H9 (cell line): ENCODE measurements around the gene PIAS1. TPM values are rescaled to one million over a fixed set of nuclear protein-coding genes. Genes with fewer than 3 reads are reported as not detected.

Experiments
- DNase-seq: peaks from one replicate; pipeline ENCODE4 v3.0.0-alpha.2; 2017
- H2AFZ ChIP-seq: one replicate; pipeline ENCODE4 v1.6.1; 2013; ENCODE audit warnings: mild to moderate bottlenecking, low read length, control low read depth, moderate library complexity
- H2AK5ac ChIP-seq: 2 replicates; pipeline ENCODE4 v1.6.1; 2013; ENCODE audit warnings: low read length, control low read depth, mixed read lengths; ENCODE audit not compliant: insufficient read length
- H2BK120ac ChIP-seq: one replicate; pipeline ENCODE4 v1.6.1; 2013; ENCODE audit warnings: low read depth, mild to moderate bottlenecking, low read length, control low read depth, inconsistent platforms; ENCODE audit not compliant: poor library complexity, severe bottlenecking
- H2BK12ac ChIP-seq: 2 replicates; pipeline ENCODE4 v1.6.1; 2013; ENCODE audit warnings: low read length, control low read depth, mixed read lengths, low read depth; ENCODE audit not compliant: insufficient read length
- H2BK15ac ChIP-seq: 2 replicates; pipeline ENCODE4 v1.6.1; 2013; ENCODE audit warnings: low read depth, low read length, control low read depth
- H2BK20ac ChIP-seq: one replicate; pipeline ENCODE4 v1.6.1; 2013; ENCODE audit warnings: low read depth, mild to moderate bottlenecking, low read length, control low read depth, inconsistent platforms; ENCODE audit not compliant: poor library complexity, severe bottlenecking
- H2BK5ac ChIP-seq: 2 replicates; pipeline ENCODE4 v1.6.1; 2013; ENCODE audit warnings: low read length, control low read depth, mixed read lengths; ENCODE audit not compliant: insufficient read length
- H3K14ac ChIP-seq: 2 replicates; pipeline ENCODE4 v1.6.1; 2013; ENCODE audit warnings: low read length, control low read depth; ENCODE audit not compliant: insufficient read depth
- H3K18ac ChIP-seq: 2 replicates; pipeline ENCODE4 v1.6.1; 2013; ENCODE audit warnings: low read depth, mild to moderate bottlenecking, mixed read lengths, low read length, control low read depth; ENCODE audit not compliant: insufficient read length
- H3K23ac ChIP-seq: 2 replicates; pipeline ENCODE4 v1.6.1; 2013; ENCODE audit warnings: low read length, control low read depth, mixed read lengths, low read depth; ENCODE audit not compliant: insufficient read length
- H3K23me2 ChIP-seq: 2 replicates; pipeline ENCODE4 v1.6.1; 2013; ENCODE audit warnings: low read depth, mild to moderate bottlenecking, mixed read lengths, low read length, control low read depth; ENCODE audit not compliant: insufficient read length, poor library complexity, severe bottlenecking
- H3K27ac ChIP-seq: 2 replicates; pipeline ENCODE4 v1.5.1; 2013; ENCODE audit warnings: low read length, control low read depth, mixed read lengths, low read depth; ENCODE audit not compliant: insufficient read length
- H3K27me3 ChIP-seq: 2 replicates; pipeline ENCODE4 v1.6.1; 2013; ENCODE audit warnings: low read length, control low read depth, inconsistent platforms; ENCODE audit not compliant: insufficient read depth
- H3K4ac ChIP-seq: 2 replicates; pipeline ENCODE4 v1.6.1; 2013; ENCODE audit warnings: low read depth, mild to moderate bottlenecking, control low read depth, inconsistent platforms, low read length, moderate library complexity
- H3K4me1 ChIP-seq: 2 replicates; pipeline ENCODE4 v1.6.1; 2013; ENCODE audit warnings: low read length, control low read depth, inconsistent platforms; ENCODE audit not compliant: insufficient read depth
- H3K4me2 ChIP-seq: 2 replicates; pipeline ENCODE4 v1.6.1; 2013; ENCODE audit warnings: low read length, control low read depth, mixed read lengths; ENCODE audit not compliant: insufficient read length, insufficient read depth
- H3K56ac ChIP-seq: 2 replicates; pipeline ENCODE4 v1.6.1; 2013; ENCODE audit warnings: low read depth, mild to moderate bottlenecking, mixed read lengths, low read length, control low read depth; ENCODE audit not compliant: insufficient read length
- H3K79me1 ChIP-seq: 2 replicates; pipeline ENCODE4 v1.6.1; 2013; ENCODE audit warnings: low read depth, mild to moderate bottlenecking, moderate library complexity, low read length, control low read depth, inconsistent platforms; ENCODE audit not compliant: insufficient read depth, poor library complexity, severe bottlenecking
- H3K79me2 ChIP-seq: 2 replicates; pipeline ENCODE4 v1.6.1; 2013; ENCODE audit warnings: low read length, control low read depth, inconsistent platforms; ENCODE audit not compliant: insufficient read depth
- H3K9ac ChIP-seq: 2 replicates; pipeline ENCODE4 v1.6.1; 2013; ENCODE audit warnings: low read length, control low read depth, mixed read lengths; ENCODE audit not compliant: insufficient read length; ENCODE audit errors: extremely low read depth
- H3K9me3 ChIP-seq: one replicate; pipeline ENCODE4 v1.6.1; 2013; ENCODE audit warnings: low read depth, low read length, inconsistent platforms; ENCODE audit not compliant: control insufficient read depth
- H3T11ph ChIP-seq: one replicate; pipeline ENCODE4 v1.6.1; 2013; ENCODE audit warnings: mild to moderate bottlenecking, low read length, control low read depth, inconsistent platforms
- H4K20me1 ChIP-seq: one replicate; pipeline ENCODE4 v1.6.1; 2013; ENCODE audit not compliant: control insufficient read depth, insufficient read length, insufficient read depth
- H4K5ac ChIP-seq: 2 replicates; pipeline ENCODE4 v1.6.1; 2013; ENCODE audit warnings: low read depth, mild to moderate bottlenecking, mixed read lengths, low read length, control low read depth; ENCODE audit not compliant: insufficient read length
- H4K8ac ChIP-seq: replicated peaks from 2 replicates; pipeline ENCODE4 v1.6.1; 2013; ENCODE audit warnings: low read length, control low read depth, mixed read lengths, low read depth; ENCODE audit not compliant: insufficient read length
- H4K91ac ChIP-seq: 2 replicates; pipeline ENCODE4 v1.6.1; 2013; ENCODE audit warnings: low read depth, mild to moderate bottlenecking, moderate library complexity, mixed read lengths, low read length, control low read depth; ENCODE audit not compliant: insufficient read length
- H3K27ac Mint-ChIP-seq, 3 experiments: 2 replicates in 2 of 3; 3 replicates in 1 of 3; pipeline ENCODE4 v1.8.0; 2020 to 2021; ENCODE audit warnings: mixed read lengths in 3 of 3, mild to moderate bottlenecking in 1 of 3, moderate library complexity in 1 of 3
- H3K27me3 Mint-ChIP-seq: 2 replicates; pipeline ENCODE4 v1.8.0; 2021; ENCODE audit warnings: low read depth, mild to moderate bottlenecking, moderate library complexity, mixed read lengths
- H3K36me3 Mint-ChIP-seq, 3 experiments: 2 replicates in 2 of 3; 3 replicates in 1 of 3; pipeline ENCODE4 v1.8.0; 2020 to 2021; ENCODE audit warnings: low read depth in 3 of 3, mixed read lengths in 3 of 3; ENCODE audit not compliant: insufficient read depth in 1 of 3
- H3K4me1 Mint-ChIP-seq, 2 experiments: 2 replicates each; pipeline ENCODE4 v1.8.0; 2020; ENCODE audit warnings: mixed read lengths in 2 of 2
- H3K4me3 Mint-ChIP-seq, 2 experiments: 2 replicates in 1 of 2; 3 replicates in 1 of 2; pipeline ENCODE4 v1.8.0; 2020 to 2021; ENCODE audit warnings: mild to moderate bottlenecking in 2 of 2, mixed read lengths in 2 of 2, moderate library complexity in 1 of 2
- H3K9me3 Mint-ChIP-seq, 2 experiments: 2 replicates in 1 of 2; 3 replicates in 1 of 2; pipeline ENCODE4 v1.8.0; 2020; ENCODE audit warnings: mild to moderate bottlenecking in 2 of 2, mixed read lengths in 2 of 2, moderate library complexity in 1 of 2
- WGBS: extraction: QIAGEN DNeasy Blood & Tissue Kit; methylation state at CpG from one replicate; pipeline ENCODE4 v1.1.7; 2013; ENCODE audit warnings: missing lambda C conversion rate, low lambda C conversion rate, mixed read lengths; ENCODE audit not compliant: insufficient read length; ENCODE audit errors: extremely low coverage; 5-methylcytosine and 5-hydroxymethylcytosine counted together
- total RNA-seq: library from RNA; stranded (reverse); gene quantifications from 2 replicates; pipeline ENCODE4 v1.2.1, GENCODE V29; 2021
- TF ChIP-seq, protein P1 (sequence below): fragments of 200-600 bp; sonication (generic); conservative IDR thresholded peaks from 3 replicates; pipeline ENCODE4 v1.8.0; 2021; ENCODE audit warnings: antibody characterized with exemption, mild to moderate bottlenecking

Gene PIAS1
- total RNA-seq, 1 experiment from 2014 or later = 31.1 TPM

DNA sequence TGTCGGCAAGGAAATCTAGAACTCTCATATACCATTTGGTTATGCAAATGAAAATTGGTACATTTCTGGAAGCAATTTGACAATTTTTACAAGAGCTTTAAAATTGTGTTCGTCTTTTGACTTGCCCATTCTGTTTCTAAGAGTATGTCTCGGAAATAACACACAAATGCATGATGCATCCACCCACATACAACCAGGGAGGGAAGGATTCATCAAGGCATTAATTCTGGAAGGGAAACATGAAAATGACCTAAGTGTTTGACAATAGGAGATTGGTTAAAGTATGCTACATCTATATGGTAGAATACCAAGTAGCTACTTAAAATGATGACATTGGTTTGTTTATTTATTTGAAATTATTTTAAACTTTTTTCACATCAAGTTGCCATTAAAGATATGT, 58.6 kb downstream of the PIAS1 start:
- H3K9me3 ChIP-seq = no peaks in the 10 kb centered on the region
- no peaks in the 10 kb centered on the region for H3K23me2 ChIP-seq
- H2BK12ac ChIP-seq = no peak overlapping the region
- no peak overlapping the region for H4K91ac ChIP-seq
- H3K27me3 ChIP-seq = no peaks in the 10 kb centered on the region
- no peak overlapping the region for H2BK5ac ChIP-seq
- no peak for DNase-seq
- no peak overlapping the region for H4K8ac ChIP-seq
- H3K9me3 Mint-ChIP-seq = no peaks in the 10 kb centered on the region
- no peaks in the 10 kb centered on the region for H3K36me3 Mint-ChIP-seq
- H3K56ac ChIP-seq = no peak overlapping the region
- H4K5ac ChIP-seq = no peak overlapping the region
- no peak overlapping the region for H3K9ac ChIP-seq
- no peak overlapping the region for H3K23ac ChIP-seq
- no peak overlapping the region for H2BK20ac ChIP-seq
- H3K18ac ChIP-seq = no peak overlapping the region
- H3K4ac ChIP-seq = no peak overlapping the region
- H4K20me1 ChIP-seq = no peaks in the 10 kb centered on the region
- no peak overlapping the region for H2BK15ac ChIP-seq
- no peak overlapping the region for H3K4me3 Mint-ChIP-seq
- H3K4me1 Mint-ChIP-seq = no peaks in the 10 kb centered on the region; a peak in 1 of 4 replicates
- no peak overlapping the region for H3K4me2 ChIP-seq
- no peaks in the 10 kb centered on the region; the same call in 1 of the 2 replicates for H3K79me2 ChIP-seq
- no peaks in the 10 kb centered on the region for H3K27me3 Mint-ChIP-seq
- no CpG with 5 or more reads among the region's 3 CpGs for WGBS
- H2AFZ ChIP-seq = no peak overlapping the region
- H3T11ph ChIP-seq = no peak overlapping the region
- no peak overlapping the region for H3K27ac ChIP-seq
- TF ChIP-seq, protein P1, sequence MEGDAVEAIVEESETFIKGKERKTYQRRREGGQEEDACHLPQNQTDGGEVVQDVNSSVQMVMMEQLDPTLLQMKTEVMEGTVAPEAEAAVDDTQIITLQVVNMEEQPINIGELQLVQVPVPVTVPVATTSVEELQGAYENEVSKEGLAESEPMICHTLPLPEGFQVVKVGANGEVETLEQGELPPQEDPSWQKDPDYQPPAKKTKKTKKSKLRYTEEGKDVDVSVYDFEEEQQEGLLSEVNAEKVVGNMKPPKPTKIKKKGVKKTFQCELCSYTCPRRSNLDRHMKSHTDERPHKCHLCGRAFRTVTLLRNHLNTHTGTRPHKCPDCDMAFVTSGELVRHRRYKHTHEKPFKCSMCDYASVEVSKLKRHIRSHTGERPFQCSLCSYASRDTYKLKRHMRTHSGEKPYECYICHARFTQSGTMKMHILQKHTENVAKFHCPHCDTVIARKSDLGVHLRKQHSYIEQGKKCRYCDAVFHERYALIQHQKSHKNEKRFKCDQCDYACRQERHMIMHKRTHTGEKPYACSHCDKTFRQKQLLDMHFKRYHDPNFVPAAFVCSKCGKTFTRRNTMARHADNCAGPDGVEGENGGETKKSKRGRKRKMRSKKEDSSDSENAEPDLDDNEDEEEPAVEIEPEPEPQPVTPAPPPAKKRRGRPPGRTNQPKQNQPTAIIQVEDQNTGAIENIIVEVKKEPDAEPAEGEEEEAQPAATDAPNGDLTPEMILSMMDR = no peak
- H3K14ac ChIP-seq = no peak overlapping the region
- H2BK120ac ChIP-seq = no peak overlapping the region
- H2AK5ac ChIP-seq = no peak overlapping the region
- no peaks in the 10 kb centered on the region for H3K4me1 ChIP-seq
- no peak overlapping the region for H3K27ac Mint-ChIP-seq
- H3K79me1 ChIP-seq = peaks cover 8% of the 10 kb centered on the region
